NCI-H1417 (cell line): ENCODE results near the gene NUP37.
A peak's percentile ranks its signal among the peaks of the same experiment; 100 is the strongest.
"Not testable (repeated sequence)": the region's sequence is repeated elsewhere in the genome, so short reads cannot be mapped to it uniquely, and the experiment has no call there.

Source experiments
- DNase-seq, 3 experiments: peaks; one replicate each; lab custom pipeline; 2025; lab: John Stamatoyannopoulos, UW

The NUP37 gene

GRCh38 chr12:102119674-102120563, at the start of gene NUP37, which contains the start of gene PARPBP:
NUP37 (minus strand) TSS chr12:102120114; CDS start chr12:102118518, 1,596 bp downstream.
PARPBP (plus strand) TSS chr12:102120183; CDS start chr12:102123889, 3,706 bp downstream.
- peak; percentile 88 to 95 (median 94) for DNase-seq

DNA sequence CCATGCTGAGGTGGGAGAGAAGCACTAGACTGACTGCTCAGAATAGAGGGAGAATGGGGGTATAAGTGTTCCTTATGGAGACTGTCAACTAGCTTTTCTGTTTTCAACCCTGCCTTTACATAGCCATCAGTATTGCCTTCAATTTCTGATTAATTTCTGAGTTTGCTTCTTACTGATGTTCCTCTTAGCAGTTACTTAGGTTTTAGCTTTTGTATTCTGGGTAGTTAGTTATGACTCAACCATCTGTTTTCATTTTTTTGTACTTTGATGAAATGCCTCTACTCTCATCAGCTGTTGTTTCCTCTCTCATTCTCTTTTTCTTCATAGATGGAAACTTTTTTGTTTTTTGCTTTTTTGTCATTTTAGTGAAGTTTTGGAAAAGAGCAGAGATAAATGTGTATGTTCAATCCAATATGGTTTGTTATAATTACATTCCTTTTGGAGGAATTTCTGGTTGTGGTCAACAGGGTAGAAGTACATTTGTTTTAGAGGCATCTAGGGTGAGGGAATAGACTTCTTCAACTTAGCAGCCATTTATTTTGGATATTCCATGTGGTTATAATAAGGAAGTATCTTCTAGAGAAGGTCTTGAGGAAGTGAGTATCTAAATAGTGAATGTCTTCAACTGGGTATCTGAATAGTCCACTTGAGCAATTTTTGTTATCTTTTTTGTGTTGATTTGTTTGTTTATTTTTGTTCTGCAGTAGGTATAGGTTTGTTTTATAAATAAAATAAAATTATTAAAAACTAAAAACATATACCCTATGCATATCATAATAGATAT, 48.1 kb upstream of the NUP37 start:
- no peak for DNase-seq

DNA sequence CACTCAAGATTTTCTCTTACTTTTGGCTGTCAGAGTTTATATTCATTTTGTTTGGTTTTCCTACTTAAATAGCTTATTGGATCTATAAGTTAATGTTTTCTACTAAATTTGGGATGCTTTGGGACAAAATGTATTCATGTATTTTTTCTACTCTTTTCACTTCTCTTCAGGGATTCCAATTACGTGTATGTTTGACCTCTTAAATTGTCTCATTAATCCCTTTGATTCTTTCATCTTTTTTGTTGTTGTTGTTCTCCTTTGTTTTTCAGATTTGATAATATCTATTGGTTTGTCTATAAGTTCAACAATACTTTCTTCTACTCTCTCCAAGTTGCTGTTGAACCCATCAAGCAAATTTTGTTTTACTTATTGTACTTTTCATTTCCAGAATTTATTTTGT, 43.5 kb upstream of the NUP37 start:
- DNase-seq = no peak

DNA sequence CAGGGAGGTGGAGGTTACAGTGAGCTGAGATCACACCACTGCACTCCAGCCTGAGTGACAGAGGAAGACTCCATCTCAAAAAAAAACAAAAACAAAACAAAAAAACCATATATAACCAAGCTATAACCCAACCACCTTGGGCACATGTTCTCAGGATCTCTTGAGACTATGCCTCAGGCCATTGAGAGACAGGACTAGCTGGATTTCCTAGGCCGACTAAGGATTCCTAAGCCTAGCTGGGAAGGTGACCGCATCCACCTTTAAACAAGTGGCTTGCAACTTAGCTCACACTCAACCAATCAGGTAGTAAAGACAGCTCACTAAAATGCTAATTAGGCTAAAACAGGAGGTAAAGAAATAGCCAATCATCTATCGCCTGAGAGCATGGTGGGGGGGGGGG, 35.3 kb upstream of the NUP37 start:
- not testable (repeated sequence) for DNase-seq

GRCh38 chr12:102147062-102147587, 27.2 kb upstream of the NUP37 start:
- DNase-seq = not testable (repeated sequence)

DNA sequence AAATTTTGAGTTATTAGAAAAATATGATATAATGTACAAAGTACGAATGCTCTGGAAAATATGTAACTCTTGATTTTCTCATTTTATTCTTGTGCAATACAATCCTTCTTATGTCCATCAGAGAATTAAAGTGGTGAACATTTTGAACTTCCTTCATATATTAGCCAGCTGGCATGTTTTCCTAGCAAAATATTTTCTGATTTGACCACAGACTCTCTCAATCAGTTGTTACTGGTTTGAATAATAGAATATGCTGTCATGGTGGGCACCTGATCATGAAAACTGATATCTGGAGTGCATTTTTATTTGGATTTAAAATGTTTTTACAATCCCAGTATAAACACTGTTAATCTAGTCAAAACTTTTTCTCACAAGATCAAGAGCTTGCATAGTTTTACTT, 24.3 kb upstream of the NUP37 start:
- no peak for DNase-seq

- not testable (repeated sequence) for DNase-seq
Measured at GRCh38 chr12:102142866-102143373, 23.0 kb upstream of the NUP37 start.

DNA sequence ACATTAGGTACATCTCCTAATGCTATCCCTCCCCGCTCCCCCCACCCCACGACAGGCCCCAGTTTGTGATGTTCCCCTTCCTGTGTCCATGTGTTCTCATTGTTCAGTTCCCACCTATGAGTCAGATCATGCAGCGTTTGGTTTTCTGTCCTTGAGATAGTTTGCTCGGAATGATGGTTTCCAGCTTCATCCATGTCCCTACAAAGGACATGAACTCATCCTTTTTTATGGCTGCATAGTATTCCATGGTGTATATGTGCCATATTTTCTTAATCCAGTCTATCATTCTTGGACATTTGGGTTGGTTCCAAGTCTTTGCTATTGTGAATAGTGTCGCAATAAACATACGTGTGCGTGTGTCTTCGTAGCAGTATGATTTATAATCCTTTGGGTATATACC, 17.7 kb upstream of the NUP37 start:
- not testable (repeated sequence) for DNase-seq

- not testable (repeated sequence) for DNase-seq
Measured at GRCh38 chr12:102131442-102131841, 11.5 kb upstream of the NUP37 start.

DNA sequence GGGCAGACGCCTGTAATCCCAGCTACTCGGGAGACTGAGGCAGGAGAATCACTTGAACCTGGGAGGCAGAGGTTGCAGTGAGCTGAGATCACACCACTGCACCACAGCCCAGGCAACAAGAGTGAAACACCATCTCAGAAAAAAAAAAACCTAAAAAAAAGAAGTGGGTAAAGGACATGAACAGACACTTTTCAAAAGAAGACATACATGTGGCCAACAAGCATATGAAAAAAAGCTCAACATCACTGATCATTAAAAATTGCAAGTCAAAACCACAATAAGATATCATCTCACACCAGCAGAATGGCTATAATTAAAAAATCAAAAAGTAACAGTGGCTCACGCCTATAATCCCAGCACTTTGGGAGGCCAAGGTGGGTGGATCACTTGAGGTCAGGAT, 10.8 kb upstream of the NUP37 start:
- DNase-seq = not testable (repeated sequence)

- DNase-seq = not testable (repeated sequence)
Measured at GRCh38 chr12:102121328-102121727, 1.4 kb upstream of the NUP37 start.

GRCh38 chr12:102120886-102121285, 972 bp upstream of the NUP37 start:
- peak in 1 of 3 experiments; percentile 57 for DNase-seq

DNA sequence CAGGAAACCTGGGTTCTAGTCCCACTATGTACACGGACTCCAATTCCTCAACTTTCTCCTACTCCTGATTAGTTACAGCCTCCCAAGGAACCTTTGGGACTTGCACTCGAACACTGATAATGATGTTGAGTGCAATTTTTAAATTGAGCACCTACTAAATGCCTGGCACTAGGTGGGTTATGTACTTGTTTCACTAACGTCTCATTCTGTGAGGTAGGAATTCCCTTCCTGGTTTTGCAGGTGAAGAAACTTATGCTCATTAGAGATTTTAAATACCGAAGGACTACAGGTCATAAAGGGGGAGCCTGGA, 605 bp upstream of the NUP37 start:
- DNase-seq = no peak

DNA sequence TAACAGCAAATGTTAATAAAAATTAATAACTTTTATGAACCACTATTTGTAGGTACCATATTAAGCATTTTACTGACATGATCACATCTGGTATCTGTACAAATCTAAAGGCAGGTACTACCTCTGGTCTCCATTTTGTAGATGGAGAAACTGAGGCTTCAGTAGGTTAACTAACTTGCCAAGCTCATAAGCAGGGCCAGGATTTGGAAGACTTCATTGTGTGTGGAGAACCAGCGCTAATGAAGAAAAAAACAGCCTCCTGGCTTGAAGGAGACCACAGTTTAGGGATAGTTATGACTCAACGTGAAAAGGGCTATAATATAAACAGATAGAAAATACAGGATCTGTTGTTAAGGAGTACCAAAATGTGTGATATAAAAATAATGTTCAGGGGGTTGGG, 1.0 kb downstream of the NUP37 start:
- no peak for DNase-seq

- DNase-seq = no peak
Measured at GRCh38 chr12:102116392-102116791, 3.5 kb downstream of the NUP37 start.

- no peak for DNase-seq
Measured at GRCh38 chr12:102114212-102114611, 5.7 kb downstream of the NUP37 start.

- no peak for DNase-seq
Measured at GRCh38 chr12:102110782-102111181, 9.1 kb downstream of the NUP37 start.

DNA sequence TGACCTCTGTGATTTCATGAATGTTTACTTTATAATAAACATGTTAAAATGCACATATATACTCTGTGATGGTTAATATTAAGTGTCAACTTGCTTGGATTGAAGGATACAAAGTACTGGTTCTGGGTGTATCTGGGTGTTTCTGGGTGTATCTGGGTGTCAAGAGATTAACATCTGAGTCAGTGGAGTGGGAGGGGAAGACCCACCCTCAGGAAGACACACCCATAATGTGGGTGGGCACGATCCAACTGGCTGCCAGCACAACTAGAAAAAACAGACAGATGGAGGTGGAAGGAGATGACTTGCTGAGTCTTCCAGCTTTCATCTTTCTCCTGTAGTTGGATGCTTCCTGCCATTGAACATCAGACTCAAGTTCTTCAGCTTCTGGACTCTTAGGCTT, 11.9 kb downstream of the NUP37 start:
- no peak for DNase-seq

DNA sequence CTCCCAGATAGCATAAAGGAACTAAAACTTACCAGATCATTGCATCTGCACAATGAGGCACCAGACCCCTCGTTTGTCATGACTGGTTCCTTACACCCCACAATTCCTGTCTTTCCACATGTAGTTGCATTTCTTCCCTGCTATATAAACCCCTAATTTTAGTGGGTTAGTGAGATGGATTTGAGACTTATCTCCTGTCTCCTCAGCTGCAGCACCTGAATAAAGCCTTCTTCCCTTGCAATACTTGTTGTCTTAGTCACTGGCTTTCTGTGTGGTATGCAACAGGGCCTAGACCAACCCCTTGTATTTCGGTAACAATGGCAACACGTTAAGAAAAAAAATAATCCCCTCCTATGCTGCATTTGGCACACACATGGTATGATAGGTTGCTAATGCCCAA, 13.0 kb downstream of the NUP37 start:
- no peak for DNase-seq

DNA sequence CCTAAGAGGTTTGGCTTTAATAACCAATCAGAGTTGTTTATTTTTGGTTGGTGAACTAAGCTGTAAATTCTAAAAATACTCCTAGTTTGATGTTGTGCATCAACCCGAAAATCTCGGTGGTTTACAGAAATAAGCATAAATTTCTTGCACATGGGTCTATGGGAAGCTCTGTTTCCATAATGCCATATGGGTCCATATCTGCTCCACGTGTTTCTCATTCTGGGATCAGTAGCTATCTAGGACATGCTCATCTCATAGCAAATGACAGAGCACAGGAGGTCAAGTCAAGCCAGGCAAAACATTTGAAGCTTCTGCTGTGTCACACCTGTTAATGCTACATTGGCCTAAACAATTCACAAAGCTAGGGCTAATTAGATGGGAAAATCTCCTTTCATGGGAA, 23.1 kb downstream of the NUP37 start:
- DNase-seq = peak in 2 of 3 experiments; percentile 21 to 76

DNA sequence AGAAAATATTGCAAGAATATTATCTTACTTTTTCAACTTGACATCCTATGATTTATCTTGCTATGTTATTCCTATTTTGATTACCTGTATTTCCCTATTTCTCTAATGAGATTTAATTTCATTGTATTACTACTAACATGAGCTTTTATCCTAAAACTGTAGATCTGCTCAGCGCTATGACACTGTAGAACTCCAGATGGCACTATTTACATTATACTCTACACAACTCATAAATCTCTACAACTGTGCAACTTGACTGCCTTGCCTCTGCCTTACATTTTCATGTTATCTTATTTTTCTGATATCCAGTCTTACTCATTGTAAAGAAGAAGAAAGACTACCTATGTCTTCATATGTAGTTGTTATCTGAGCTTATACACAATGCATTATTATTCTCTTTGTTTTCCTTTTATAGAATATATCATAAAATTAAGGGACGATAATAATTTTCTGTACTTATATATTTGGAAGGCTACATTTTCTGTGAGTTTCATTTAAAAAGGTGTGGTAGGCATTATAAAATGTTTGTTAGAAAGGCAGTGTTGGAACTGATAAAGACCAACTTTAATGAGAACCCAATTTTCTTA, 24.1 kb downstream of the NUP37 start:
- DNase-seq = peak in 2 of 3 experiments; percentile 1 to 58

DNA sequence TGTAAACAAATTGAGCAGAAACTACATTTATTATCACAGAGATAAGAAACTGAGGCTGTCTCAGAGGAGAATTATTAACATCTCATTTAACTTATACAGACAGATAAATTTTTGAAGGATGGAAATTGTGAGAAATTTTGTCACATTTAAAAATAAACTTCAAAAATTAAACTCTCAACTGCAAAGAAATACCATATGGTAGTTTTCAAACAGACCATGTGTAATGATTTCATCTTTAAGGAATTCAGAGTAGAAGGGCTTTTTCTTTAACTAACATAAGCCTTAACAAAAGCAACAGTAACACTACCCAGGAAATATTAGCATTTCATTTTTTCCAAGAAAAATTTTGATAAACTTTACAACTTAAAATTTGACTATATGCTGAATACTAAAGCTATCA, 26.6 kb downstream of the NUP37 start:
- DNase-seq = no peak
